Fibroblast of pulmonary artery (primary cell): ENCODE data around the gene C4orf50.

Source experiments
- DNase-seq: peaks from one replicate; pipeline ENCODE4 v3.0.0-alpha.2; 2010; ENCODE audit warnings: low read depth
- H3K4me3 ChIP-seq: replicated peaks from 2 replicates; pipeline ENCODE4 v1.5.1; 2011; ENCODE audit warnings: low read depth, mild to moderate bottlenecking, control low read depth, low read length, moderate library complexity
- TF ChIP-seq, protein P1 (sequence below): IDR thresholded peaks from 2 replicates; pipeline ENCODE4 v1.5.1; 2011; ENCODE audit warnings: mild to moderate bottlenecking, control low read depth, low read length, inconsistent platforms; ENCODE audit errors: missing control alignments

C4orf50 gene

DNA sequence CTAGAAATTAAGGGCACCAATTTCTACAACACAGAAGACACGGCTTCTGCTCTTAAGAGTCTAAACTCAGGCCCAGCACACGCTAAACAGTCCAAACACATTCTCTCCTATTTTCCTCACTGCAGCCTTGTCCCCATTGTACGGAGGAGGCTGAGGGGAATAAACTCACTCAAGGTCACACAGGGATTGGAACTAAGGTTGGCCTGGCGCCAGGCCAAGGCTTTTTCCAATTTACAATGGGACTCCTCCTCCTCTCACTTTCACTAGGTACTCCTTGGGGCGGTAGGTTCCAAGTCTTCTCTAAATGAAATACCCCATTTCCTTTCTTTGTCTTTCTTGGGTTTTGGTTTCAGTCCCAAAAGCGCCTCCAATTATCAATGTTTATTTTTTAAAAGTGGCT lies 76.6 kb downstream of the C4orf50 start:
- H3K4me3 ChIP-seq, result no peak overlapping the region
- no peak for DNase-seq
- TF ChIP-seq, protein P1, sequence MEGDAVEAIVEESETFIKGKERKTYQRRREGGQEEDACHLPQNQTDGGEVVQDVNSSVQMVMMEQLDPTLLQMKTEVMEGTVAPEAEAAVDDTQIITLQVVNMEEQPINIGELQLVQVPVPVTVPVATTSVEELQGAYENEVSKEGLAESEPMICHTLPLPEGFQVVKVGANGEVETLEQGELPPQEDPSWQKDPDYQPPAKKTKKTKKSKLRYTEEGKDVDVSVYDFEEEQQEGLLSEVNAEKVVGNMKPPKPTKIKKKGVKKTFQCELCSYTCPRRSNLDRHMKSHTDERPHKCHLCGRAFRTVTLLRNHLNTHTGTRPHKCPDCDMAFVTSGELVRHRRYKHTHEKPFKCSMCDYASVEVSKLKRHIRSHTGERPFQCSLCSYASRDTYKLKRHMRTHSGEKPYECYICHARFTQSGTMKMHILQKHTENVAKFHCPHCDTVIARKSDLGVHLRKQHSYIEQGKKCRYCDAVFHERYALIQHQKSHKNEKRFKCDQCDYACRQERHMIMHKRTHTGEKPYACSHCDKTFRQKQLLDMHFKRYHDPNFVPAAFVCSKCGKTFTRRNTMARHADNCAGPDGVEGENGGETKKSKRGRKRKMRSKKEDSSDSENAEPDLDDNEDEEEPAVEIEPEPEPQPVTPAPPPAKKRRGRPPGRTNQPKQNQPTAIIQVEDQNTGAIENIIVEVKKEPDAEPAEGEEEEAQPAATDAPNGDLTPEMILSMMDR, result no peak

DNA sequence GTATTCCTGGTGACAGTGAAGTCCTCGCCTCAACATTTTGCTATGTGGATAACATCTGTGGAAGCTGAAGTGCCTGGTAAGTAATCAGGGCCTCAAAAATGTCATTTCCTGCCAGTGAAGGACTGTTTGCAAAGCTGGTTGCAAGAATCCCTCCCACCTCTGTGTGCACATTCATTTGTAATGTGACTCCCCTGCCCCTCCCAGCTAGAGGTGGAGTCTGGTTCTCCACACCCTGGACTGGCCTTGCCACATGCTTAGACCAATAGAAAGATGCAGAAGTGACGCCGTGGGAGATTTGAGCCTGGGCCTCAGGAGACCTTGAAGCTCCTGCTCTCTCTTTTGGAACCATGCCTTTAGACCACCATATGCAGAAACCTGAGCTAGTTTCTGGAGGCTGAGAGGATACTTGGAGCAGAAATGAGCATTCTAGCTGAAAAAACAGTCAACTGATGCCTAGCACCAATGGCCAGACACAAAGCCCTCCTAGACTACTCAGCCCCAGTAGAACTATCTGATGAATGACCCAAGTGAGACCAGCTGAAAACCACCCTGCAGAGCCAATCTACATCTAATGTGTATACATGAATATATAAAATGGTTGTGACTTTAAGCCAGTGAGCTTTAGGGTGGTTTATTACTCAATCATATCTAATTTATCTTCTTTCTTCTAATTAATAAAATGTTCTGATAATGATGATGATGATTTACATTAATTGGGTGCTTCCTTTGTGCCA lies 77.6 kb downstream of the C4orf50 start:
- TF ChIP-seq, protein P1, result no peak
- H3K4me3 ChIP-seq, result no peak overlapping the region
- peak; percentile 6 for DNase-seq

DNA sequence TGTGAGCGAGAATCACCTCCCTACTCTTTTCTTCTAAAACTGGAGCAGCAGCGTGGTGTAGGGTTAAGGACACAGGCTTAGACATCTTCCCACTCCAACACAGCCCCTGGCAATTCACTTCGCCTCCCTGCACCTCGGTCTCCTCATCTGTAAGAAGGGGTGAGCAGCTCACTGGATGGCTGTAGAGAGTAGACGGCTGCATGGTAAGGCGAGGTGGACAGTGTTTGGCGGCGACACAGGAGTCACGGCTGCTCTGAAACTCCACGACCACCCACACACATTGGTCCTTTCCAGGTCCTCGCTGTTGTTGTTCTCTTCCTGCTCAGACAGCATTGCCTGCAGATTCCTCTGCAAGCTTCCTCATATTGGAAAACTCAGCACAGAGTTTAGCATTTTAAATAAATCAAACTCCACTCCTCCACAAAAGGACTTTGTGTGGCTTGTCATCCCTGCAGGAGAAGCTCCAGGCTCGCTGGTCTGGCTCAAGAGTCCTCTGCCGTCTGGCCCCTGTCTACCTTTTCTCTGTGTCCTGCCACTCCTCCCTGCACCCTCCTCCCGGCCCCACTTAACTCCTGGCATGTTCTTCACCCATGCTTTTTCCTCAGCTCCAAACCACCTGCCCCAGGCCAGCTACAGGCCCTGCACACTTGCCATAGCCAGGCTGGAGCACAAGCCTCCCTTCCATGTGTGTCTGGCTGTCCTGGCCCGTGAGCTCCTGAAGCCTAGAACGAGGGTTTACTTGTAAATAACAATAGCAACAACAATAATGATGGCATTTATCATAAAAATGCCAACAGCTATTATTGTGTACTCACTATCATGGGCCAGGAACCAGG lies 84.0 kb downstream of the C4orf50 start:
- H3K4me3 ChIP-seq, result no peak overlapping the region
- DNase-seq, result no peak
- TF ChIP-seq, protein P1, result no peak

DNA sequence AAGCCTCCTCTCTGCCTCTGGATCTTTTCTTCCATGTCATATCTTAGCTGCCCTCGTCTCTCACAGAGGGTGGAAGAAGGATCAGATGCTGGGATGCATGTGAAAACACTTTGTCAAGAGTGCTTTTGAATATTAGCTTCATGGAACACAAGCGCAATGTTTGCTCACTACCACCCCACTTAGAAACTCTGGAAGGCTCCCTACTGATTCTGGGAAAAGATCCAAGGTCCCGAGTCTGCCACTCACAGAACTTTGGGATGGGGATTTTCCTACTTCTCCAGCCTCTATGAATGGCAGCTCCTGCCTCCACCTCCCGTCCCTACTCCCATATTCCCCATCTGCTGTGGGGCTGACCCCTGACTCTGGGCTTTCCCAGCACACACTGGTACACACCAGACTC lies 85.1 kb downstream of the C4orf50 start:
- DNase-seq, result no peak
- TF ChIP-seq, protein P1, result no peak
- no peak overlapping the region for H3K4me3 ChIP-seq

DNA sequence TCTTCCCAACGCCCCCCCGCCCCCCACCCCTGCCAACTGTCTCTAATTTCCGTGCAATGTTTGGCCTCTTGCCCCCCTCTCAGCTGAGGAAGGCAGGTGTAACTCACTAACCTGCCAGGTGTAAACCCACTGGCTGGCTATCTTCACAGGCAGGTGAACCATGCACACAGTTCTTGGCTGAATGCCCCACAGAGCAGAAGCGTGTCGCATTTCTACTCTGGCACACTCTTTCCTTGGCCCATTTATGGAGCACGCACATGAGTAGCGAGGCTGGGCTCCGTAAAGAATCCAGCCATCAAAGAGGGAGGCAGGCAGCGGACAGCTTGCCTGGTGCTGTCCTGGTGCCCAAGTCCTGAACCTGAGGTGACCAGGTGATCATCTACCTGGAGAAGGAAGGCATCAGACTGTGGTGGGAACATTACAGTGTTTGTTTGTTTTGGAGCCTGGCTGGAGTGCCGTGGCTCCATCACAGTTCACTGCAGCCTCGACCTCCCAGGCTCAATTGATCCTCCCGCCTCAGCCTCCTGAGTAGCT lies 86.1 kb downstream of the C4orf50 start:
- H3K4me3 ChIP-seq, result no peak overlapping the region
- no peak for DNase-seq
- TF ChIP-seq, protein P1, result no peak

DNA sequence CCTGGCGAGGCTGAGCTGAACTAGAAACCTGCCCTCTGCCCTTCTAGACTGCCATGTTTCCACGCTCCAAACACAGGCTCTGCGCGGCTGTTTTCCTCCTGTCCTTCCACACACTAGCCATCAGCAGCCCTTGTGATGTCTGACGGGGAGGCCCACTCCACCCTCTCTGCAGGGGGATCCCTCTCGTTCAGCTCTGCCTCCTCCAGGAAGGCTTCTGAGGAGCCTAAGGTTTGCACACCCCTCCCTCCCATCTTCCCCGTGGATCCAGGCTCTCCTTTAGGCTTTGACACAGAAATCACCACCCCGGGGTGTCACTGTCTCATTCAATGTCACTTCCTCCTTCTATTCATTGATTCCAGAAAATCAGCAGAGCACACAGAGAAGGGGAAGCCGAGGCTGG lies 86.7 kb downstream of the C4orf50 start:
- H3K4me3 ChIP-seq, result no peak overlapping the region
- TF ChIP-seq, protein P1, result no peak
- DNase-seq, result no peak
